ENCODE data around the gene SERINC2. TPM values are rescaled to one million over a fixed set of nuclear protein-coding genes. Genes with fewer than 3 reads are reported as not detected.
"Not testable (repeated sequence)": the region's sequence is repeated elsewhere in the genome, so short reads cannot be mapped to it uniquely, and the experiment has no call there.

Gene SERINC2
- total RNA-seq, 2 experiments from 2014 or later = 0.16 TPM; not detected in 1

DNA sequence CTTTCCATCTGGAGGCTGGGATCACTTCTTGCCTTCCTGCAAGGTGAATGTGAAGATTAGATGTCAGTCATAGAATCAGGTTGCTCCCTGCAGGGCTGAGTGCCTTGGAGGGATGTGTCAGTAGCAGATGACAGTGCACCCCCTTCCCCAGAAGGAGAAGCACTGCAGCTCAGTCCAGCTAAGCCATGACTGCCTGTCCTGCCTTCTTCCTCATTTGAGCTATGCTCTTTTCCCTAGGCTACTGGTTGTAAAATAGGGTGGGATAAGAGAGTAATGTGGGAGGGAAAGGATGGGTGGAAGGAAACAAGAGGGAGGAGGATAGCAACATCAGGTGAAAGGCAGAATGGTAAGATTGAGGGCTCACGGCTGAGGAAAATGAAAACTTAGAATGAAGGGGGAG lies 29.0 kb upstream of the SERINC2 start:
- Mint-ChIP-seq H3K27ac (no peak overlapping the region), H3K4me3 (no peak overlapping the region), H3K9me3 (no peaks in the 10 kb centered on the region), H3K4me1 (ENCODE audit: low read depth) (no peaks in the 10 kb centered on the region), H3K36me3 (ENCODE audit: low read depth) (no peaks in the 10 kb centered on the region), H3K27me3 (peaks cover 15% of the 10 kb centered on the region)
- DNase-seq (no peak), ATAC-seq (no peak)
- ChIA-PET POLR2A (no interaction called here), CTCF (interaction anchor here (1.2 to 1.3 kb wide), 2 partner anchors 38 to 202 kb away, joined by 3 to 5 read pairs; no protein-coding TSS in a partner anchor)
- TF ChIP-seq, protein P1, sequence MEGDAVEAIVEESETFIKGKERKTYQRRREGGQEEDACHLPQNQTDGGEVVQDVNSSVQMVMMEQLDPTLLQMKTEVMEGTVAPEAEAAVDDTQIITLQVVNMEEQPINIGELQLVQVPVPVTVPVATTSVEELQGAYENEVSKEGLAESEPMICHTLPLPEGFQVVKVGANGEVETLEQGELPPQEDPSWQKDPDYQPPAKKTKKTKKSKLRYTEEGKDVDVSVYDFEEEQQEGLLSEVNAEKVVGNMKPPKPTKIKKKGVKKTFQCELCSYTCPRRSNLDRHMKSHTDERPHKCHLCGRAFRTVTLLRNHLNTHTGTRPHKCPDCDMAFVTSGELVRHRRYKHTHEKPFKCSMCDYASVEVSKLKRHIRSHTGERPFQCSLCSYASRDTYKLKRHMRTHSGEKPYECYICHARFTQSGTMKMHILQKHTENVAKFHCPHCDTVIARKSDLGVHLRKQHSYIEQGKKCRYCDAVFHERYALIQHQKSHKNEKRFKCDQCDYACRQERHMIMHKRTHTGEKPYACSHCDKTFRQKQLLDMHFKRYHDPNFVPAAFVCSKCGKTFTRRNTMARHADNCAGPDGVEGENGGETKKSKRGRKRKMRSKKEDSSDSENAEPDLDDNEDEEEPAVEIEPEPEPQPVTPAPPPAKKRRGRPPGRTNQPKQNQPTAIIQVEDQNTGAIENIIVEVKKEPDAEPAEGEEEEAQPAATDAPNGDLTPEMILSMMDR (IDR thresholded peaks at IDR 0.05) = no peak
- intact Hi-C loops (cut with micrococcal nuclease) = no loop called here

DNA sequence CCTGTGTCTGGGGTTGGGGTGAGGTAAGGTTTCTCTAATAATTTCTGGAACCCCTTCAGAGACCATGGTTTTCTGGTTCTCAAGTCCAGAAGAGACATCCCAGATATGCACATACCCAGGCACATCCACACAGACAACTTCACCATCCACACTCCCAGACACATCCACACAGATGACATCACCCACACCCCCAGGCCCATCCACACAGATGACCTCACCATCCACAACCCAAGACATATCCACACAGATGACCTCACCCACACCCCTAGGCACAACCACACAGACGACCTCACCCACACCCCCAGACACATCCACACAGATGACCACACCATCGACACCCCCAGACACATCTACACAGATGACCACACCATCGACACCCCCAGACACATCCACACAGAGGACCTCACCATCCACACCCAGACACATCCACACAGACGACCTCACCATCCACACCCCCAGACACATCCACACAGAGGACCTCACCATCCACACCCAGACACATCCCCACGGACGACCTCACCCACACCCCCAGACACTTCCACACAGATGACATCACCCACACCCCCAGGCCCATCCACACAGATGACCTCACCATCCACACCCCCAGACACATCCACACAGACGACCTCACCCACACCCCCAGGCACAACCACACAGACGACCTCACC lies 26.3 kb upstream of the SERINC2 start:
- H3K27me3 Mint-ChIP-seq = peaks cover 13% of the 10 kb centered on the region
- DNase-seq; intact Hi-C loops (cut with micrococcal nuclease); H3K27ac Mint-ChIP-seq; H3K4me3 Mint-ChIP-seq; H3K9me3 Mint-ChIP-seq; ATAC-seq; H3K36me3 Mint-ChIP-seq (ENCODE audit: low read depth); H3K4me1 Mint-ChIP-seq (ENCODE audit: low read depth): not testable (repeated sequence)
- CTCF ChIA-PET = interaction anchor here (1.1 kb wide), 1 partner anchor 8 kb away, joined by 3 read pairs; no protein-coding TSS in a partner anchor
- POLR2A ChIA-PET = interaction anchor here (0.6 kb wide), 2 partner anchors 298 to 323 kb away, joined by 3 to 5 read pairs; no protein-coding TSS in a partner anchor

DNA sequence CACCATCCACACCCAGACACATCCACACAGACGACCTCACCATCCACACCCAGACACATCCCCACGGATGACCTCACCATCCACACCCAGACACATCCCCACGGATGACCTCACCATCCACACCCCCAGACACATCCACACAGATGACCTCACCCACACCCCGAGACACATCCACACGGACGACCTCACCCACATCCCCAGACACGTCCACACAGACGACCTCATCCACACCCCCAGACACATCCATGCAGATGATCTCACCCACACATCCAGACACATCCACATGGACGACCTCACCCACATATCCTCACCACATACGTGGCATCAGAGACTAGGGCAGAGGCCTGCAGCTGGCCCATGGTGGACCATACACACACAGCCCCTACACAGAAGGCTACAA lies 25.4 kb upstream of the SERINC2 start:
- Mint-ChIP-seq H3K27ac (no peak overlapping the region), H3K36me3 (ENCODE audit: low read depth) (no peaks in the 10 kb centered on the region), H3K4me1 (ENCODE audit: low read depth) (no peaks in the 10 kb centered on the region), H3K4me3 (no peak overlapping the region), H3K27me3 (peaks cover 10% of the 10 kb centered on the region), H3K9me3 (no peaks in the 10 kb centered on the region)
- intact Hi-C loops (cut with micrococcal nuclease) = no loop called here
- TF ChIP-seq, protein P1 (IDR thresholded peaks at IDR 0.05) = no peak
- POLR2A ChIA-PET = no interaction called here
- CTCF ChIA-PET = no interaction called here
- no peak for DNase-seq
- no peak for ATAC-seq

DNA sequence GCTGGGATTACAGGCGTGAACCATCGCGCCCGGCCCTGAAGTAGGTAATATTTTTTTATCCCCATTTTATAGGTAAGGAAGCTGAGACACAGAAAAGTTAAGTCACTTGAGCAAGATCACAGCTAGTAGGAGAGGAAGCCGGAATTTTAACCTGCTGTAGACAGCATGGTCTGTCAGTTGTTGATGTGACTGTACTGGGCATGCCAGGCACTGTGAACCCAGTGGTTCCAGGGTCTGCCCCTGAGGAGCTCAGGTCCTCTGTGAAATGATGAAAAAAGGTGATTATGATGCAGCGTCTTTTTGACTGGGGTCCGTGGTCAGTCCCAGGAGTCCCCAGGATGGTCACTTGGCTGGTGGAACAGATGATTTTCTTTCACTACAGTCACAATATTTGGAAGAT lies 23.4 kb upstream of the SERINC2 start:
- ATAC-seq (no peak), DNase-seq (no peak)
- Mint-ChIP-seq H3K4me3 (no peak overlapping the region), H3K27ac (no peak overlapping the region), H3K9me3 (no peaks in the 10 kb centered on the region), H3K27me3 (peaks cover 6% of the 10 kb centered on the region), H3K36me3 (ENCODE audit: low read depth) (no peaks in the 10 kb centered on the region), H3K4me1 (ENCODE audit: low read depth) (peaks cover 4% of the 10 kb centered on the region)
- intact Hi-C loops (cut with micrococcal nuclease) = loop anchor here (10.0 kb wide), 1 partner anchor 155 kb away; no protein-coding TSS in a partner anchor
- CTCF ChIA-PET = interaction anchor here (1.4 to 2.9 kb wide), 3 partner anchors 16 to 159 kb away, joined by 3 to 10 read pairs (median 9); no protein-coding TSS in a partner anchor
- TF ChIP-seq, protein P1 (IDR thresholded peaks at IDR 0.05) = no peak
- POLR2A ChIA-PET = interaction anchor here (1.2 kb wide), 1 partner anchor 160 kb away, joined by 3 read pairs; no protein-coding TSS in a partner anchor

DNA sequence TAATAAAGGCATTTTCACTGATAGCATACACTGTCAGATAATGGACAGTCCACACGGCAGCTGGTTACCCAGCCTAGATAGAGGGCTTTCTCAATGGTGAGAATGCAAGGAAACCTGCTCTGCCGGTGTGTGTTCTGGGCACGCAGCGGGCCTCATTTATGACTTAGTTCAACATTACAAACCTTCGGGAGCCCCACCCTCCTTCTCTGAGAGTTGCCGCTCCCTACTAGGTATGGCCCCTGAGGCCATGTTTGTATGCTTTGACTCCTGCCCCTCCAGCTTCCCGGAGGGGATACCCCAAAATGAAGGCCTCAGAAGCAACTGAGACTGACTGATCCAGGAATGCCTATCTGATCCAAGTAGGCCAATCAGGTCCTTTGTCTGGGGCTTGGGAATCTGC lies 22.9 kb upstream of the SERINC2 start:
- DNase-seq = no peak
- ATAC-seq = no peak
- TF ChIP-seq, protein P1 (IDR thresholded peaks at IDR 0.05) = no peak
- intact Hi-C loops (cut with micrococcal nuclease) = loop anchor here (10.0 kb wide), 1 partner anchor 155 kb away; no protein-coding TSS in a partner anchor
- no peaks in the 10 kb centered on the region for H3K9me3 Mint-ChIP-seq
- H3K27me3 Mint-ChIP-seq = peaks cover 6% of the 10 kb centered on the region
- no peak overlapping the region for H3K27ac Mint-ChIP-seq
- no peak overlapping the region for H3K4me3 Mint-ChIP-seq
- ChIA-PET CTCF (interaction anchor here (1.9 to 2.9 kb wide), 2 partner anchors 32 to 159 kb away, joined by 9 to 10 read pairs; no protein-coding TSS in a partner anchor), POLR2A (no interaction called here)
- H3K36me3 Mint-ChIP-seq (ENCODE audit: low read depth) = no peaks in the 10 kb centered on the region
- H3K4me1 Mint-ChIP-seq (ENCODE audit: low read depth) = peaks cover 8% of the 10 kb centered on the region

All from activated CD8-positive, alpha-beta T cell treated with anti-CD3 and anti-CD28 coated beads for 36 hours (primary cell).